B cell (primary cell): ENCODE data around the gene MAPK8IP2. TPM values are rescaled to one million over a fixed set of nuclear protein-coding genes. Genes with fewer than 3 reads are reported as not detected.

Experiments
- ATAC-seq: fragments of 200-7000 bp; cut with Tn5 transposase; one replicate; pipeline ENCODE4 v1.10.0; 2021; ENCODE audit warnings: low read depth, mild to moderate bottlenecking, moderate number of reproducible peaks, moderate library complexity
- CTCF ChIA-PET: fragments of 350-600 bp; sonication (Branson Sonifier 250); formaldehyde crosslinking; loops from one replicate; lab custom pipeline; 2021; ENCODE audit warnings: antibody characterized with exemption, inconsistent platforms; lab: Charles Lee
- POLR2A ChIA-PET: fragments of 350-600 bp; sonication (Branson Sonifier 250); formaldehyde crosslinking; loops from one replicate; lab custom pipeline; 2021; ENCODE audit warnings: antibody characterized with exemption; lab: Charles Lee
- DNase-seq: peaks from one replicate; pipeline ENCODE4 v3.0.0; 2013
- H2AFZ ChIP-seq: 2 replicates; pipeline ENCODE4 v1.6.1; 2012; ENCODE audit warnings: mild to moderate bottlenecking, low read depth, low read length; ENCODE audit not compliant: insufficient read depth, poor library complexity, severe bottlenecking
- H3K27ac ChIP-seq, 2 donors: 1 replicate in 1 of 2; 2 replicates in 1 of 2; pipeline ENCODE4 v1.5.1; 2012 to 2013; ENCODE audit warnings: low read length in 2 of 2, mild to moderate bottlenecking in 2 of 2, moderate library complexity in 1 of 2
- H3K27me3 ChIP-seq, 4 experiments: fragments of 200-600 bp in 1 of 4; sonication (generic) in 1 of 4; replicated peaks in 1 of 4; 1 replicate in 2 of 4; 2 replicates in 2 of 4; pipeline versions ENCODE4 v1.6.1 to v1.7.0; 2013 to 2016; ENCODE audit warnings: low read length in 3 of 4, mild to moderate bottlenecking in 2 of 4, mixed read lengths in 1 of 4, moderate library complexity in 1 of 4; ENCODE audit not compliant: insufficient read depth in 4 of 4, control insufficient read depth in 3 of 4; ENCODE audit errors: control extremely low read depth in 1 of 4
- H3K36me3 ChIP-seq, 2 experiments: replicated peaks in 1 of 2; 1 replicate in 1 of 2; 2 replicates in 1 of 2; pipeline versions ENCODE4 v1.6.1 to v1.7.1; 2013; ENCODE audit warnings: low read length in 1 of 2; ENCODE audit not compliant: insufficient read depth in 2 of 2, control insufficient read depth in 1 of 2; ENCODE audit errors: control extremely low read depth in 1 of 2, extremely low read depth in 1 of 2
- H3K4me1 ChIP-seq, 2 donors: fragments of 200-600 bp in 1 of 2; sonication (generic) in 1 of 2; 1 replicate in 1 of 2; 2 replicates in 1 of 2; pipeline versions ENCODE4 v1.5.1 to v1.6.1; 2013 to 2017; ENCODE audit warnings: low read length in 2 of 2; ENCODE audit not compliant: control insufficient read depth in 2 of 2, insufficient read depth in 2 of 2
- H3K4me2 ChIP-seq: replicated peaks from 2 replicates; pipeline ENCODE3; 2012; ENCODE audit warnings: mild to moderate bottlenecking, low read depth, low read length; ENCODE audit not compliant: poor library complexity, severe bottlenecking
- H3K4me3 ChIP-seq, 5 experiments: fragments of 200-600 bp in 1 of 5; sonication (generic) in 1 of 5; 1 replicate in 3 of 5; 2 replicates in 2 of 5; pipeline versions ENCODE4 v1.5.1 to v1.7.0; 2011 to 2016; ENCODE audit warnings: low read length in 4 of 5, mild to moderate bottlenecking in 4 of 5, low read depth in 2 of 5, control low read depth in 1 of 5, moderate library complexity in 1 of 5; ENCODE audit not compliant: insufficient read depth in 1 of 5; ENCODE audit errors: control extremely low read depth in 1 of 5, extremely low read depth in 1 of 5
- H3K79me2 ChIP-seq: fragments of 200-600 bp; sonication (generic); one replicate; pipeline ENCODE4 v1.6.0; 2016; ENCODE audit warnings: low read length; ENCODE audit not compliant: control insufficient read depth, insufficient read depth
- H3K9ac ChIP-seq: fragments of 200-600 bp; sonication (generic); 2 replicates; pipeline ENCODE4 v1.6.1; 2017; ENCODE audit warnings: mild to moderate bottlenecking, low read length, moderate library complexity
- H3K9me3 ChIP-seq, 3 donors: one replicate each; pipeline versions ENCODE4 v1.6.1 to v1.7.1; 2013; ENCODE audit warnings: low read length in 2 of 3; ENCODE audit not compliant: control insufficient read depth in 2 of 3, insufficient read depth in 1 of 3; ENCODE audit errors: control extremely low read depth in 1 of 3
- H4K20me1 ChIP-seq: 2 replicates; pipeline ENCODE4 v1.6.0; 2012; ENCODE audit warnings: mild to moderate bottlenecking, low read length; ENCODE audit not compliant: insufficient read depth, control insufficient read depth, poor library complexity, severe bottlenecking
- H3K27ac Mint-ChIP-seq: one replicate; pipeline ENCODE4 v1.8.0; 2021; ENCODE audit warnings: mixed read lengths
- H3K27me3 Mint-ChIP-seq: one replicate; pipeline ENCODE4 v1.8.0; 2021; ENCODE audit warnings: mixed read lengths
- H3K4me1 Mint-ChIP-seq: one replicate; pipeline ENCODE4 v1.8.0; 2021; ENCODE audit warnings: mixed read lengths
- H3K4me3 Mint-ChIP-seq: one replicate; pipeline ENCODE4 v1.8.0; 2021; ENCODE audit warnings: mixed read lengths
- H3K9me3 Mint-ChIP-seq: one replicate; pipeline ENCODE4 v1.8.0; 2022; ENCODE audit warnings: mixed read lengths; ENCODE audit not compliant: insufficient read depth
- CTCF ChIP-seq: fragments of 200-600 bp; IDR thresholded peaks from one replicate; pipeline ENCODE4 v1.8.0; 2022; ENCODE audit warnings: antibody characterized with exemption, mild to moderate bottlenecking
- EZH2 ChIP-seq: IDR thresholded peaks from 2 replicates; pipeline ENCODE4 v1.6.1; 2012; ENCODE audit warnings: borderline replicate concordance, low read depth, mild to moderate bottlenecking, moderate library complexity, low read length; ENCODE audit not compliant: insufficient read depth, poor library complexity, severe bottlenecking
- WGBS: methylation state at CpG from one replicate; pipeline ENCODE4 v1.1.5; 2013; ENCODE audit warnings: missing lambda C conversion rate; ENCODE audit not compliant: insufficient coverage; 5-methylcytosine and 5-hydroxymethylcytosine counted together
- intact Hi-C: fragments of 100-400 bp; cut with micrococcal nuclease; formaldehyde crosslinking; loops from one replicate; pipeline ENCODE4 v1.10.0; 2022
- polyA plus RNA-seq: library from polyadenylated mRNA; depleted of rRNA; stranded (reverse); fragments of >200 nt; gene quantifications from 2 replicates; pipeline ENCODE4 v1.2.3, GENCODE V29; 2012
- total RNA-seq, 2 donors: library from RNA; stranded (reverse); fragments of 120-200 nt in 1 of 2; gene quantifications; 1 replicate in 1 of 2; 2 replicates in 1 of 2; pipeline versions ENCODE4 v1.2.3 to v1.2.4, GENCODE V29; 2013 to 2022

Gene MAPK8IP2
- total and polyA plus RNA-seq, 2 donors (not counting 1 experiment from before 2014, with no cell fraction given), result 0.19 to 0.39 TPM

GRCh38 chr22:50621948-50622722 is 21.5 kb downstream of the MAPK8IP2 start:
- TF ChIP-seq EZH2, result no peak
- peak; percentile 53 for TF ChIP-seq CTCF
- peaks cover 34% of the 10 kb centered on the region for H3K4me1 Mint-ChIP-seq
- peak overlapping the region; percentile 53 for H2AFZ ChIP-seq
- peak overlapping the region; percentile 91 to 95 for H3K27ac ChIP-seq
- peak overlapping the region; percentile 89 for H3K4me2 ChIP-seq
- 19% methylated on average over 17 of the region's 18 CpGs for WGBS
- no peaks in the 10 kb centered on the region for H3K27me3 ChIP-seq
- H3K4me3 Mint-ChIP-seq, result peak overlapping the region; percentile 95
- peak overlapping the region; percentile 46 to 79 (median 59) for H3K4me3 ChIP-seq
- ChIA-PET CTCF (interaction anchor here (0.8 to 2.9 kb wide), 18 partner anchors 20 to 380 kb away, joined by 3 to 48 read pairs (median 8); partner anchors contain the start of genes HDAC10, SCO2, SYCE3 and TUBGCP6), POLR2A (interaction anchor here (0.7 to 2.2 kb wide), 11 partner anchors 52 to 378 kb away, joined by 3 to 20 read pairs (median 9); partner anchors contain the start of genes HDAC10, LMF2, NCAPH2 and SCO2)
- H4K20me1 ChIP-seq, result no peaks in the 10 kb centered on the region
- peaks cover 24 to 41% of the 10 kb centered on the region in 2 donors for H3K4me1 ChIP-seq
- intact Hi-C loops, result loop anchor here (1.0 to 5.0 kb wide), 8 partner anchors 77 to 431 kb away; partner anchors contain the start of genes KLHDC7B, MAPK11, PPP6R2 and TUBGCP6
- H3K27ac Mint-ChIP-seq, result peak overlapping the region; percentile 97
- no peaks in the 10 kb centered on the region for H3K9me3 ChIP-seq
- no peaks in the 10 kb centered on the region for H3K79me2 ChIP-seq
- no peaks in the 10 kb centered on the region for H3K27me3 Mint-ChIP-seq
- H3K9ac ChIP-seq, result peak overlapping the region; percentile 79
- DNase-seq, result peak; percentile 71
- ATAC-seq, result no peak
- H3K9me3 Mint-ChIP-seq, result no peaks in the 10 kb centered on the region
- H3K36me3 ChIP-seq, result no peaks in the 10 kb centered on the region
